Gastrocnemius medialis (tissue), 4 donors: ENCODE results near the gene BLOC1S3.

Source experiments
- POLR2A ChIP-seq, 2 donors: fragments of 450-650 bp; IDR thresholded peaks; one replicate each; pipeline ENCODE4 v1.6.1; 2017; ENCODE audit warnings: antibody characterized with exemption in 2 of 2, mild to moderate bottlenecking in 2 of 2, moderate library complexity in 2 of 2
- TF ChIP-seq, protein P1 (sequence below), 5 experiments: fragments of 450-650 bp in 3 of 5; fragments of 200-600 bp in 2 of 5; sonication (generic) in 2 of 5; IDR thresholded peaks in 4 of 5; conservative IDR thresholded peaks in 1 of 5; 1 replicate in 4 of 5; 2 replicates in 1 of 5; pipeline ENCODE4 v1.5.1; 2016 to 2019; ENCODE audit warnings: antibody characterized with exemption in 5 of 5, mild to moderate bottlenecking in 3 of 5, moderate library complexity in 3 of 5

DNA sequence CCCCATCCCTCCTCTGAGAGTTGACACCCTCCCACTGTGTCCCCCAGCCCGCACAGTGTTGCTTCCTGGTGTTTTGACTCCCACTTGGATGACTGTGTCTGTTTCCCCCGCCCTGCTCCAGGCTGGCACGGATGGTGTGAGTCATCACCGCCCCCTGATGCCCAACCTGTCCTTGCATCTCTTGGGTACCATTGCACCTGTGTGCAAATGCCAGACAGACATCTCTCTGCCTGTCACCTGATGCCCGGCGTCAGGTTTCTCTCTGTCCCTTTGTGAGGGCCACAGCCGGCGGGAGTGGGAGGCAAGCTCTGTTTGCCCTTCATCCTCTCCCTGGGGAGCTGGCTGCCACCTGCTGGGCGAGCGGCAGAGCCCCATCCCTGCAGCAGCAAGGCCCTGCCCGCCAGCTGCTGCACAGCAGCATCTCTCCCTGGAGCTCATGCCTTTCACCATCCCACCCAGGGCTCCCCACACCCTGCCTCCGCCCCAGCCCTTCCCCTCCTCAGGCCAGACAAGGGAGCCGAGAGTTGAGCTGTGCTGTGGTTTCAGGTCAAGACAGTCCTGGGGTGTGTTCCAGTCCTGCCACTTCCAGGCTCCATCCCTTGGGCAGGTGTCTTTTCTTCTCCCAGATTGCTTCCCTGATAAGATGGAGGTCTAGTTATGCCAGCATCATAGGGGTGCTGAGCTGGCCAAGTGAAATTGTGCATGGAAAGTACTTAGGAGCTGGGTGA, 47.5 kb upstream of the BLOC1S3 start:
- TF ChIP-seq, protein P1, sequence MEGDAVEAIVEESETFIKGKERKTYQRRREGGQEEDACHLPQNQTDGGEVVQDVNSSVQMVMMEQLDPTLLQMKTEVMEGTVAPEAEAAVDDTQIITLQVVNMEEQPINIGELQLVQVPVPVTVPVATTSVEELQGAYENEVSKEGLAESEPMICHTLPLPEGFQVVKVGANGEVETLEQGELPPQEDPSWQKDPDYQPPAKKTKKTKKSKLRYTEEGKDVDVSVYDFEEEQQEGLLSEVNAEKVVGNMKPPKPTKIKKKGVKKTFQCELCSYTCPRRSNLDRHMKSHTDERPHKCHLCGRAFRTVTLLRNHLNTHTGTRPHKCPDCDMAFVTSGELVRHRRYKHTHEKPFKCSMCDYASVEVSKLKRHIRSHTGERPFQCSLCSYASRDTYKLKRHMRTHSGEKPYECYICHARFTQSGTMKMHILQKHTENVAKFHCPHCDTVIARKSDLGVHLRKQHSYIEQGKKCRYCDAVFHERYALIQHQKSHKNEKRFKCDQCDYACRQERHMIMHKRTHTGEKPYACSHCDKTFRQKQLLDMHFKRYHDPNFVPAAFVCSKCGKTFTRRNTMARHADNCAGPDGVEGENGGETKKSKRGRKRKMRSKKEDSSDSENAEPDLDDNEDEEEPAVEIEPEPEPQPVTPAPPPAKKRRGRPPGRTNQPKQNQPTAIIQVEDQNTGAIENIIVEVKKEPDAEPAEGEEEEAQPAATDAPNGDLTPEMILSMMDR (IDR thresholded peaks at IDR 0.05 in 4 of 5, conservative IDR thresholded peaks at IDR 0.05 in 1 of 5): peak in 4 of 5 experiments; percentile 25 to 43 (median 28)
- no peak for TF ChIP-seq POLR2A (IDR thresholded peaks at IDR 0.05)
